ENCODE measurements around the gene BAIAP2. TPM values are rescaled to one million over a fixed set of nuclear protein-coding genes. Genes with fewer than 3 reads are reported as not detected.
"Not testable (repeated sequence)": the region's sequence is repeated elsewhere in the genome, so short reads cannot be mapped to it uniquely, and the experiment has no call there.

Gene BAIAP2
- total RNA-seq, 4 donors from 2014 or later, result 7.3 to 36.1 (median 15.4) TPM

- Histone ChIP-seq H3K36me3 (no peaks in the 10 kb centered on the region), H3K9me3 (no peaks in the 10 kb centered on the region), H3K27me3 (no peaks in the 10 kb centered on the region), H3K4me1 (no peaks in the 10 kb centered on the region), H3K27ac (no peak overlapping the region), H3K4me3 (no peak overlapping the region)
- in situ Hi-C loops (cut with MboI; ENCODE audit: low sequenced_read_pairs in 4 of 4) (no loop called here), intact Hi-C loops (cut with DNase I; ENCODE audit: low total_unique reads) (no loop called here)
- DNase-seq (no peak), ATAC-seq (no peak)
- no peak for TF ChIP-seq CTCF (IDR thresholded peaks at IDR 0.05 in 4 of 5, conservative IDR thresholded peaks at IDR 0.05 in 1 of 5)
- no peak for TF ChIP-seq POLR2A (IDR thresholded peaks at IDR 0.05)
Measured at GRCh38 chr17:81073967-81074839, 39.3 kb downstream of the BAIAP2 start.

DNA sequence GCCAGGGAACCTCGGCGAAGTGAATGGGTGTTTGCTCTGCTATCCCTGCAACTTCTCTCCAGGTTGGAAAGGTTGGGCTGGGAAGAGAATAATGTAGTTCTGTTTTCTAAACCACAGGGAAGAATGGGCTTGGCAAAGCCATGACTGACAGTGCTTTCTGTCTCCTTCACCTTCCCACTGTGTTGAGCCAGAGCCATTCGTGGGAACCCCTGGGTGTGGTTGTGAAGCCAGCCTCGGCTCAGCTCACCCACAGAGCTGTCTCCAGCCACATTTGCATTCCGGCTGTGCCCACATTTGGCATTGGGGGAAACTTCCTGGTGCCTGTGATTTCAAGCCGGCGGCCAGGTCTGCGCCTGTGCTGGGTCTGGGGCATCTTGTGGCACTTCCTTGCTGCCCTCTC is 39.9 kb downstream of the BAIAP2 start:
- H3K36me3 ChIP-seq, result no peaks in the 10 kb centered on the region
- ATAC-seq, result no peak
- in situ Hi-C loops (cut with MboI; ENCODE audit: low sequenced_read_pairs in 4 of 4) (no loop called here), intact Hi-C loops (cut with DNase I; ENCODE audit: low total_unique reads) (no loop called here)
- no peaks in the 10 kb centered on the region for H3K27me3 ChIP-seq
- no peak overlapping the region for H3K27ac ChIP-seq
- DNase-seq, result no peak
- H3K4me1 ChIP-seq, result no peaks in the 10 kb centered on the region
- H3K9me3 ChIP-seq, result no peaks in the 10 kb centered on the region
- no peak overlapping the region for H3K4me3 ChIP-seq
- TF ChIP-seq POLR2A (IDR thresholded peaks at IDR 0.05), result no peak

DNA sequence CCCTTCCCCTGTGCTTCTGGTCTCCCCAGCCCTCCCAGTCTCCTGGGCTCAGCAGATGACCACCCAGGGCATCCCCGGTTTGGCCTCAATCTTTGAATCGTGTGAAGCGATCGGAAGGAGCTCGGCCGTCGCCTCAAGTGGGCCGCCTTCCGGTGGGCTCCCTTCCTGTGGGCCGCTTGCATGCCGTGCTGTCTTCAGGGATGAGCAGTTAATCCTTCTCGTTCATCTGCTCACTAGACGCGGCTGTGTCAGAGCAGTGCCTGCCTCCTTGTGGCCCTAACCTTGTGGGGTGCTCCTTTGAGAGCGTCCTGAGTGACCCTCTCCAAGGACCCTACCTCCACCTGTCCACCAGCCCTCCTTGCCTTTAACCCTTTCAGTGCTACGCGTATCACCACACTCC is 40.4 kb downstream of the BAIAP2 start:
- ATAC-seq (no peak), DNase-seq (no peak)
- Histone ChIP-seq H3K9me3 (no peaks in the 10 kb centered on the region), H3K36me3 (no peaks in the 10 kb centered on the region), H3K4me1 (no peaks in the 10 kb centered on the region), H3K27me3 (no peaks in the 10 kb centered on the region), H3K4me3 (no peak overlapping the region), H3K27ac (no peak overlapping the region)
- TF ChIP-seq POLR2A (IDR thresholded peaks at IDR 0.05) (no peak), CTCF (IDR thresholded peaks at IDR 0.05 in 4 of 5, conservative IDR thresholded peaks at IDR 0.05 in 1 of 5) (no peak)
- intact Hi-C loops (cut with DNase I; ENCODE audit: low total_unique reads), result no loop called here
- in situ Hi-C loops (cut with MboI; ENCODE audit: low sequenced_read_pairs in 4 of 4), result no loop called here

DNA sequence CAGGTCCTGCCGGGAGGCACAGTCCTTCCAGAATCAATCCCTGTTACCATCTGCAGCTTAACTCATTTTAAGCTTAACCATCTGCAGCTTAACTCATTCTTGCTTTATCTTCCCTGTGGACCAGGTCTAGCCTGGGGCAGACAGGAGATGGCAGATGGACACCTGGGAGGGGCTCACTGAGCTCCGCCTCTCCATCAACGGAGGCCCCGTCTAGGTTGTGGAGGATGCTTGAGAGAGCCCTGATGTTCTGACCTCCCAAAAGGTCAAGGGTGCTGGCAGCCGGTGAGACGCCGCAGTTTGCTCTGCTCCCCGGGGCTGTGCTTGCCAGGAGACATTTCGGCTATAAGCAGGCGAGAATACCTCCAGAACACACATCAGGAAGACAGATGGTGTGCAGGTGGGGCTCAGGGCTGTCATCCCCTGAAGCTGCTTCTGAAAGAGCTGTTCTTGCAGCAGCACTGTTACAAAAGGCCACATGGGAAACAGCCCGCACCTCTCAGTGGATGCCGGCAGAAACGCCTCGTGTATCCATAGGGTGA is 41.3 kb downstream of the BAIAP2 start:
- H3K27ac ChIP-seq, result no peak overlapping the region
- in situ Hi-C loops (cut with MboI; ENCODE audit: low sequenced_read_pairs in 4 of 4) (no loop called here), intact Hi-C loops (cut with DNase I; ENCODE audit: low total_unique reads) (no loop called here)
- H3K9me3 ChIP-seq, result no peaks in the 10 kb centered on the region
- H3K4me3 ChIP-seq, result no peak overlapping the region
- TF ChIP-seq POLR2A (IDR thresholded peaks at IDR 0.05) (no peak), CTCF (IDR thresholded peaks at IDR 0.05 in 4 of 5, conservative IDR thresholded peaks at IDR 0.05 in 1 of 5) (no peak)
- no peaks in the 10 kb centered on the region for H3K27me3 ChIP-seq
- ATAC-seq, result no peak
- H3K4me1 ChIP-seq, result no peaks in the 10 kb centered on the region
- no peak for DNase-seq
- H3K36me3 ChIP-seq, result no peaks in the 10 kb centered on the region

- H3K4me1 ChIP-seq, result peaks cover 12 to 16% of the 10 kb centered on the region in 2 donors
- intact Hi-C loops (cut with DNase I; ENCODE audit: low total_unique reads); DNase-seq; H3K27ac ChIP-seq; H3K9me3 ChIP-seq; in situ Hi-C loops (cut with MboI; ENCODE audit: low sequenced_read_pairs in 4 of 4); H3K36me3 ChIP-seq; ATAC-seq; H3K4me3 ChIP-seq; H3K27me3 ChIP-seq: not testable (repeated sequence)
Measured at GRCh38 chr17:81078026-81078913, 43.3 kb downstream of the BAIAP2 start.

Measured in gastrocnemius medialis (tissue), 4 donors.